ENCODE data around the gene GPX7. TPM values are rescaled to one million over a fixed set of nuclear protein-coding genes. Genes with fewer than 3 reads are reported as not detected.

Gene GPX7
- total and polyA plus RNA-seq, 2 of the 4 experiments (the other 2 are of a cell fraction): 3.4 to 3.8 TPM

- no peak overlapping the region for H3K14ac ChIP-seq (replicated peaks; ENCODE audit: low read depth, low read length)
- no peak overlapping the region for H2BK15ac ChIP-seq (ENCODE audit: low read depth, low read length)
- H3K27me3 ChIP-seq (ENCODE audit: control insufficient read depth, insufficient read depth, low read length): peaks cover 20% of the 10 kb centered on the region
- dilution Hi-C loops (cut with HindIII; ENCODE audit: low sequenced_read_pairs, unreplicated experiment) (no loop called here), in situ Hi-C loops (cut with MboI; ENCODE audit: low sequenced_read_pairs) (no loop called here), intact Hi-C loops (cut with micrococcal nuclease) (no loop called here)
- no peaks in the 10 kb centered on the region for H4K20me1 ChIP-seq (ENCODE audit: insufficient read depth, low read length)
- H3K79me1 ChIP-seq (ENCODE audit: low read depth in 1 of 2, low read length in 2 of 2): no peaks in the 10 kb centered on the region
- no TSS peak for BruUV-seq (replicated peaks)
- no peak overlapping the region for H2BK120ac ChIP-seq (ENCODE audit: low read depth, low read length)
- no peak overlapping the region for H3K23ac ChIP-seq (ENCODE audit: low read depth, low read length)
- H3K27ac ChIP-seq (ENCODE audit: insufficient read depth, low read length): no peak overlapping the region
- no peaks in the 10 kb centered on the region for H3K9me3 ChIP-seq (ENCODE audit: control insufficient read depth, insufficient read depth, low read length)
- ATAC-seq (ENCODE audit: low read depth) (no peak), DNase-seq (no peak)
- no peak overlapping the region for H4K91ac ChIP-seq (ENCODE audit: insufficient read depth, low read depth, low read length)
- no peak overlapping the region for H2AK5ac ChIP-seq (ENCODE audit: low read depth, low read length)
- no peak overlapping the region for H3K18ac ChIP-seq (ENCODE audit: low read depth, low read length)
- no peak overlapping the region for H3K9ac ChIP-seq (ENCODE audit: low read depth, low read length)
- H2BK5ac ChIP-seq (ENCODE audit: low read depth, low read length, poor library complexity, severe bottlenecking): no peak overlapping the region
- no peak overlapping the region for H3K4me3 ChIP-seq (ENCODE audit: insufficient read depth, low read depth, low read length)
- H3K56ac ChIP-seq (ENCODE audit: extremely low read depth, insufficient read depth, low read length): no peak overlapping the region
- WGBS, 2 experiments (ENCODE audit: extremely low coverage in 2 of 2, insufficient read length in 1 of 2): 89% methylated on average over 1 of the region's 2 CpGs; no CpG with 5 or more reads in 1 of the 2 experiments
- ChIA-PET CTCF (no interaction called here), POLR2A (ENCODE audit: unreplicated experiment) (no interaction called here)
- no peaks in the 10 kb centered on the region for H3K36me3 ChIP-seq (ENCODE audit: control insufficient read depth, insufficient read depth, low read length)
- TF ChIP-seq SMC3 (IDR thresholded peaks at IDR 0.05; ENCODE audit: low read depth, low read length): no peak
- TF ChIP-seq RFX5 (IDR thresholded peaks at IDR 0.05; ENCODE audit: low read depth, low read length): no peak
- no peak for TF ChIP-seq CEBPB (IDR thresholded peaks at IDR 0.05; ENCODE audit: low read depth, low read length)
- no peak for TF ChIP-seq POLR2A (IDR thresholded peaks at IDR 0.05; ENCODE audit: low read depth, low read length)
- TF ChIP-seq CHD1 (IDR thresholded peaks at IDR 0.05; ENCODE audit: low read depth, low read length): no peak
- no peak for TF ChIP-seq RCOR1 (IDR thresholded peaks at IDR 0.05; ENCODE audit: insufficient replicate concordance, low read length)
- no peak for TF ChIP-seq ELK1 (IDR thresholded peaks at IDR 0.05; ENCODE audit: borderline replicate concordance, low read depth, low read length)
- no peak for TF ChIP-seq NFE2L2 (IDR thresholded peaks at IDR 0.05; ENCODE audit: low read depth, low read length)
- TF ChIP-seq, protein P1, sequence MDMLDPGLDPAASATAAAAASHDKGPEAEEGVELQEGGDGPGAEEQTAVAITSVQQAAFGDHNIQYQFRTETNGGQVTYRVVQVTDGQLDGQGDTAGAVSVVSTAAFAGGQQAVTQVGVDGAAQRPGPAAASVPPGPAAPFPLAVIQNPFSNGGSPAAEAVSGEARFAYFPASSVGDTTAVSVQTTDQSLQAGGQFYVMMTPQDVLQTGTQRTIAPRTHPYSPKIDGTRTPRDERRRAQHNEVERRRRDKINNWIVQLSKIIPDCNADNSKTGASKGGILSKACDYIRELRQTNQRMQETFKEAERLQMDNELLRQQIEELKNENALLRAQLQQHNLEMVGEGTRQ (IDR thresholded peaks at IDR 0.05; ENCODE audit: low read depth, low read length): no peak
- TF ChIP-seq MAZ (IDR thresholded peaks at IDR 0.05; ENCODE audit: borderline replicate concordance, low read depth, low read length): no peak
- no peak for TF ChIP-seq FOS (IDR thresholded peaks at IDR 0.05; ENCODE audit: low read depth, low read length)
- TF ChIP-seq MAFK (IDR thresholded peaks at IDR 0.05; ENCODE audit: low read depth, low read length): no peak
- TF ChIP-seq RAD21 (IDR thresholded peaks at IDR 0.05; ENCODE audit: low read length): no peak
- no peak for TF ChIP-seq BHLHE40 (IDR thresholded peaks at IDR 0.05; ENCODE audit: low read depth, low read length)
- no peak for TF ChIP-seq CTCF (conservative IDR thresholded peaks at IDR 0.05; ENCODE audit: low read depth, low read length)
- no peak for TF ChIP-seq MXI1 (IDR thresholded peaks at IDR 0.05; ENCODE audit: borderline replicate concordance, low read depth, low read length)
- no peak overlapping the region for H2AK9ac ChIP-seq (replicated peaks; ENCODE audit: low read depth, low read length, poor library complexity)
- H3K4me2 ChIP-seq (ENCODE audit: low read depth, low read length): no peak overlapping the region
- no peak overlapping the region for H2AFZ ChIP-seq (replicated peaks; ENCODE audit: low read length, poor library complexity)
- H2BK20ac ChIP-seq (ENCODE audit: low read depth, low read length): no peak overlapping the region
- H4K5ac ChIP-seq (ENCODE audit: low read depth, low read length): no peak overlapping the region
- H4K8ac ChIP-seq (ENCODE audit: low read depth in 2 of 2, low read length in 2 of 2): no peak overlapping the region
- H3K4me1 ChIP-seq (ENCODE audit: control insufficient read depth, insufficient read depth, low read length): no peaks in the 10 kb centered on the region
- H3K4ac ChIP-seq (ENCODE audit: low read depth, low read length): no peak overlapping the region
- no peaks in the 10 kb centered on the region for H3K9me1 ChIP-seq (ENCODE audit: insufficient read depth, low read length)
These were observed 11.6 kb downstream of the GPX7 start for GRCh38 chr1:52613636-52614373.
